Stimulated activated CD4-positive, alpha-beta T cell treated with anti-CD3 and anti-CD28 coated beads, Interleukin-15, amount 100 ng/mL, for 24 hours (primary cell): ENCODE results near the gene CSNK1E.

ENCODE experiments used
- DNase-seq: peaks from one replicate; pipeline ENCODE4 v3.0.0-alpha.2; 2020

CSNK1E gene

DNA sequence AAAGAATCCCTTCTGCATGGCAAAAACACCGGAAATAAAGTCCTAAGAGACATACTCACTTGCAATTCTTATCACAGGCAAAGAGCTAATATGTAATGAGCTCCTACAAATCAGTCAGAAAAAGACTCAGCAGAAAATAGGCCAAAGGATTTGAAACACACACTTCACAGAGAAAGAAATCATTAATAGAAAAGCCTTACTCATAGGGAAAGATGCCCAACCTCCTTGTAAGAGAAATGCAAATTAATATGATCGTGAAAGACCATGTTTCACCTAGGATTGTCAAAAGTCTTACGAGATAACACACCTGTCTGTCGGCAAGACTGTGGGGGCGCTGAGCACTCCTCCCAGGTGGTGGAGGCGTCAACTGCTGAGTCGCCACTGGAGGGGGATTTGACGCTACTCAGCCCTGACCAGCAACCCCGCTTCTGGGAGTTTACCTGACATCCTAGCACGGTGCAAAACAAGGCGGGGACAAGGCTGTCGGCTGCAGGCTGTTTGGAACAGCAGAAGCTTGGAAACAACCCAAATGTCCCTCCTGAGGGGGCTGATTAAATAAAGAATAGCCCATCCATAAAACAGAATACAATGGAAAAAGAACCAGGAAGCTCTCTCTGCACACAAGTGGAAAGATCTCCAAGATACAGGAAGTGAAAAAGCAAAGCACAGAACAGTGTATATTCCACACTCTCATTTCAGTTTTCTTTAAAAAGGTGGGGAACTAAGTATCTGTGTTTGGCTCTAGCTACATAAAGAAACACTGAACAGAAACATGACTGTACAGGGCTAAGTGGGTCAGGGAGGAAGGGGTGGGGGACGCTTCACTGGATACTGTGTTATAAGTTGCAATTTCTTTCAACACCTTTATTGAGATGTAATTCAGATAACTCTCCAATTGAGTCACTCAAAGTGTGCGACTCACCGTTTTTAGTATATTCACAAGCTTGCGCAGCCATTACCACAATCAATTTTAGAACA is 11.5 kb downstream of the CSNK1E start:
- peak; percentile 49 for DNase-seq

DNA sequence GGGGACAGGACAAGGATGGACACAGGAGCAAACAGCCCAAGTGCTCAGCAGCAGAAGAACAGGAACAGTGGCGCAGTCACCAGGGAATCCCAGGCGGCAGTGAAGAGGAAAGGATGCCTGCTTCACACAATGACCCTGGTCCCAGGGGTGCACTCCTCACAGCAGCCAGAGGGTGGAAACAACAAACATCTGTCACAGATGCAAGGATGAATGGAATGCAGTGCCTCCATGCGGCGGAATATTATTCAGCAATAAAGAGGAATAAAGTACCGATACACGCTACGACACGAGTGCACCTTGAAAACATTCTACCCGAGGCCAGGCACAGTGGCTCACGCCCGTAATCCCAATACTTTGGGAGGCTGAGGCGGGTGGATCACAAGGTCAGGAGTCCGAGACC is 12.7 kb downstream of the CSNK1E start:
- no peak for DNase-seq

- no peak for DNase-seq
Measured at GRCh38 chr22:38303974-38304373, 13.3 kb downstream of the CSNK1E start.

DNA sequence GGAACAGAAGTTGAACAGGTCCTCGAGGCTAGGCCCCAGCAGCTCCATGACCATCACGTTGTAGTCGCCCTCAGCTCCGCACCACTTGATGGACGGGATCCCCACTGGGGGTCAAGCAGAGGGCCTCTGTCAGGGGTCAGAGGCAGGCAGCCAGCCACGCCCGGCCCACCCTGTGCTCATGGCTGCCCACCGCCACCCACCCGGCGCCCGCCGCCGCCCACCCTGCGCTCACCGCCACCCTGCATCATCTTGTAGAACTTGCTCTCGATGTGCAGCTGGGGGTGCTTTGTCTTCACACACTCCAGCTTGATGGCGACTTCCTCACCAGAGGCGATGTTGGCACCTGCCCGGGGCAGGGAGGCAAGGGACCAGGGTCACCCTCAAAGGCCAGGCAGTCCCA is 14.3 kb downstream of the CSNK1E start:
- DNase-seq, result no peak

GRCh38 chr22:38300946-38301345 is 16.3 kb downstream of the CSNK1E start:
- no peak for DNase-seq

DNA sequence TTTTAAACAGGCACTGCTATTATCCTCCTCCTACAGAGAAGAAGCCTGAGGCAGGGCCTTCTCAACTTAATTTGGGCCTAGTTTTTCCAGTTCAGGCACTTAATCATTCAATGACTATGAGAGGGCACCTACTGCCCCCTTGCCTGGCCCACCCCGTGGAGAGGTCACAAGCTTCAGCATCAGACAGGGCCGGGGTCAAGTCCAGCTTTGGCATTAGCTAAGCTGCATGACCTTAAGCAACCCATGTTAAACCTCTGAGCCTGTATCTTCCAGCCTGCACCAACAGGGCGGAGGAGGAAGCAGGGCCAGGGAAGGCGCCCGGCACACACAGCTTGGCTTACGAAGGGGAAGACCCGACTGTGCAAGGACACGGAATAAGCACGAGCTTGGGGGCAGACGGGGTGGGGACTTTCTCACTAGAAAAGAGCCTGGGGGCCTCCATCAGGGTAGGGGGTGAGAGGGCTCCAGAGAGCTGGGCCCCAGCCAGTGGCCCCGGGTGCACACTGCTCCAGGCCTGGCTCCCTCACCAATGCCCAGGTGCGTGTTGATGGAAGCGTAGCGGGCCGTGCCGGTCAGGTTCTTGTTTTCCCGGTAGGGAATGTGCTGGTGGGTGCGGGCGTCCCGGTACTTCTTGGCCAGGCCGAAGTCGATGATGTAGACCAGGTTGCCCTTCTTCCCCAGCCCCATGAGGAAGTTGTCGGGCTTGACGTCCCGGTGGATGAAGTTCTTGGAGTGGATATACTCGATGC is 16.9 kb downstream of the CSNK1E start:
- DNase-seq, result no peak

GRCh38 chr22:38299770-38300102 is 17.5 kb downstream of the CSNK1E start:
- DNase-seq, result no peak

DNA sequence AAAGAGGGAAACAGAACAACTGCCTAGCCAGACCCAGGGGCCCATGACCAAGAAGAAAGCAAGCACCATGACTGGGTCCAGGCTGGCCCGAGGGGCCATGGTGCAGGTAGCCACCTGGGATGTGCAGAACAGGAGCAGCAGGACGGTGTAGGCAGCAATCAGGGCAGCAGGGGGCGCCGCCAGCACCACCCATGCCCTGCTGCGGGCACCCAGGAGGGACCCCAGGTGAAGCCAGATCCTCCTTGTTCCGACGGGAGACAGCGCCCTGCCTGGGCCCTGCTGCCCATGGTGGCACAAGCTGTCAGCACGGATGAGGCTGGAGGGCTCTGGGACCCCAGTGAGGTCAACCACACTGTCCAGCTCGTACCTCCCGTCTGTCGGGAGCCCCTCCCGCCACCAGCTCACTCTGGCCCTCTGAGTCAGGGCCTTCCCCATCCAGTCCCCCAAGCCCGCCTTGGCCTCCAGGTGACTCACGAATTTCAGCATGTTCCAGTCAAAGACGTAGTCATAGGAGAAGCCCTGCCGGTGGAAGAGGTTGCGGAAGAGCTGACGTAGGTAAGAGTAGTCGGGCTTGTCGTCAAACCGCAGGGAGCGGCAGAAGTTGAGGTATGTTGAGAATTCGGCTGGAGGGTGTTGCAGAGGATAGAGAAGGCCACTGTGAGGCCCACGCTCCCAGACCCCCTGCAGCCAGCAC is 18.8 kb downstream of the CSNK1E start:
- DNase-seq, result peak; percentile 55

DNA sequence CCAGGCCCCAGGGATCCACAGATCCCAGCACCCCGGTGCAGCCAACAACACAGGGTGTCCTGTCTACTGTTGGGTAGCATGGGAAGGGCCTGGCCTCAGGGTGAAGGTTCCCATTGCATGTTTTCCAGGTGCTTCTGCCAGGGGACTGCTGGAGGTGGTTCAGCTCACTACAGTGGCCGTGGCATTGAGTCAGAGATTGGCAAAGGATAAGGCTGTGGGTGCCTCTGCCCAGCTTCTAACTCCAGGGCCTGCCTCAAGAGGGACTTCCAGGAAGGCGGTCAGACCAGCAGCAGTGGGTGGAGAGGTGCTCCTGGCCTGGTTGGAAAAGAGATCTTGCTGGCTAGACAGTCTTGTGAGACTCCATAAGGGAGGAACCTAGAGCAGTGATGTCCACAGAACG is 20.9 kb downstream of the CSNK1E start:
- no peak for DNase-seq

GRCh38 chr22:38295863-38296262 is 21.4 kb downstream of the CSNK1E start:
- no peak for DNase-seq

DNA sequence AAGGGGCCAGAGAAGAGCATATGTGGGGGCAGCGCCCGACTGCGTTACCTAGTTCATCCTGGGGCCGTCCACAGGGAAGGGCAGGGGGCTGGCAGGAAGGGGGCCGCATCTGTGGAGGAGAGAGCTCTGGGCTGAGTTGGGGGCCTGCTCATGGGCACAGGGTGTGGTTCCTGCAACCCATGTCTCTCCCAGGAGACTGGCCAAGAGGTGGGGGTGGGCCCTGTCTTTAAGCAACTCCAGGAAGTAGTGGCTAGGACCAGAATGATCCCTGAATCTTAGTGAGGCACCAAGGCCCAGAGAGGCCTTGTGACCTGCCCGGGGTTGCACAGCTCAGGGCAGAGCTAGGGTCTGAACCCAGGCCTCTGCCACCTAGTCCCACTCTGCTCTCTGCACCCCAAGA is 21.9 kb downstream of the CSNK1E start:
- no peak for DNase-seq

- no peak for DNase-seq
Measured at GRCh38 chr22:38294193-38294592, 23.0 kb downstream of the CSNK1E start.

DNA sequence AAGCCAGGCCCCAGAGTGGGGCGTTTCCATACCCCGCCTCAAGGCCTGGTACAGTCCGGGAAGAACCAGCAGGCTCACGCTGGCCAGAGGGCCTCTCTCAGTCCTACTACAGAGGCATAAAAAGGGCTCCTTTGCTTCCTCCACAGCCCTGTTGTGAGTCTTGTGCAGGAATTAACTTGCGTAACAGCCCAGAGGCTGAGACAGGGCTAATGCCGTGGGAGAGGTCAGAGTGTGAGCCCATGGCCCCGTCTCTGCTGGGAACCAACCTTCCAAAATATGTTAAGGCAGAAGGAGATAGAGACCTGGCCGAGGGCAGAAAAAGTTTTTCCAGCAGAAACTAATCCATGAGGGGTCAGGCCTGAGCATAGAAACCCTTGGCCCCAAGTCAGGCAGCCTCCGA is 24.5 kb downstream of the CSNK1E start:
- DNase-seq, result no peak

GRCh38 chr22:38291201-38291777 is 25.9 kb downstream of the CSNK1E start:
- no peak for DNase-seq

- no peak for DNase-seq
Measured at GRCh38 chr22:38290347-38290746, 26.9 kb downstream of the CSNK1E start.

DNA sequence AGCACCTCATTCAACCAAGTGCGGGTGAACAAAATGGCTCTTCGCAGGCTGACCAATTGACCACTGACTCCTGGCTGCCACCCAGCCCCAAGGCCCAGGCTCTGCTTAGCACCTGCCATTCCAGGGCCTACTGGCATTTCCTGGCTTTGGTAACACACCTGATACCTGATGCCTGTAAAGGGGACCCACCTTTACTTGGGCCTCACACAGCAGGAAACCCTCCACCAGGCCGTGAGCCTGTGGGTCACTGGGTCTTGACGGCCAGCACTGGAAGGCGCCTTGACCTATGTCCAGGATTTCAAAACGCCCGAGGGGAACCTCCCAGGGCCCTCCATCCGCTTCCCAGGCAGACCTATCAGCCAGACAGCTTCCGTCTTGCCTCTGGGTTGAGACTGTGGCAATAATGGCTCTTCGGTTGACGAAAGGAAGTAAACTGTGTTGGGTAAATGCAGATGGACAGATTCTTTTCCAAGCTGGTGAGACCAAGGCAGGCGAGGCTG is 27.6 kb downstream of the CSNK1E start:
- DNase-seq, result no peak

DNA sequence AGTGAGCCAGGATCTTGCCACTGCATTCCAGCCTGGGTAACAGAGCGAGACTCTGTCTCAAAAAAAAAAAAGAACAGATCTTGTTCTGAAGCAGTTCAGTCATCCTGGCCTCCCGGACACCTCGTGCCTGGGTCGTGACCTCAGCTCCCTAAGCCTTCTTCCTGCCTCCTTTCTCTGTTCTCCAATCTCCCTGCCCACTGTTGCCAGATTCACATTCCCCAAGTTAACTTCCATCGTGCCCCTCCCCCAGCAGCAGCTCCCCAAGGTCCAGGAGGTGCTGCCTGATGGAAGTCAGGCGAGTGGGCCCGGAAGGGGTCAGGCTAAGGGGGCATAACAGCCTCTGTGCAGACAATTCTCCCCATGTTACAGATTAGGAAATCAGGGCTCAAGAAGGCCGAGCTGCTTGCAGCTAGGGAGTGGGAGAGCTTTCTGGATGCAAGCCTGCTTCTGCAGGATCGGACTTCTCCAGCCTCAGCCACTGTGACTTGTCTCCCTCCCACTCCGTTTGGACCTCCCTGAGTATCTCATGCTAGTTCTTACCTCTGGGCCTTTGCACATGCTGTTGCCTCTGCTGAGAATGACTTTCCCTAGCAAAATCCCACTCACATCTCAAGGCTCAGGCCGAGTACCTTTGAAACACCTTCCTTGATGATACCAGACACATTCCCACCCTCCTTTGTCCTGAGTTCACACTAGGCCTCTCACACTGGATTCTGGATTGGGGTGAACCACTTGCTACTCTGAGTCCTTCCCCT is 30.1 kb downstream of the CSNK1E start:
- DNase-seq, result no peak

DNA sequence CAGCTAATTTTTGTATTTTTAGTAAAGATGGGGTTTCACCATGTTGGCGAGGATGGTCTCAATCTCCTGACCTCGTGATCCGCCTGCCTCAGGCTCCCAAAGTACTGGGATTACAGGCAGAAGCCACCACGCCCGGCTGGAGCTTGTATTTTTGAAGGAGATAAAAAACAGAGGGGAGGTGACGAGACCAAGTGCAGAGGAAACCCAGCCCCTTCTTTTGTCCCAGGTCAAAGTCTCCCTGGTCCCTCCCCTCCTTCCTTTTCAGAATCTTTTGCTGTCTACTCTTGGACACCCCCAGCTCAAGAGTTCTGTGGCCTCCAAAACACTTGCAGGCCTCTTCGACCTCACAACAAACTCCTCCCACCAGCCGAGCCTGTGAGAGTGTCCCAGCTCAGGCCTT is 32.2 kb downstream of the CSNK1E start:
- no peak for DNase-seq

- DNase-seq, result no peak
Measured at GRCh38 chr22:38284042-38284402, 33.2 kb downstream of the CSNK1E start.

DNA sequence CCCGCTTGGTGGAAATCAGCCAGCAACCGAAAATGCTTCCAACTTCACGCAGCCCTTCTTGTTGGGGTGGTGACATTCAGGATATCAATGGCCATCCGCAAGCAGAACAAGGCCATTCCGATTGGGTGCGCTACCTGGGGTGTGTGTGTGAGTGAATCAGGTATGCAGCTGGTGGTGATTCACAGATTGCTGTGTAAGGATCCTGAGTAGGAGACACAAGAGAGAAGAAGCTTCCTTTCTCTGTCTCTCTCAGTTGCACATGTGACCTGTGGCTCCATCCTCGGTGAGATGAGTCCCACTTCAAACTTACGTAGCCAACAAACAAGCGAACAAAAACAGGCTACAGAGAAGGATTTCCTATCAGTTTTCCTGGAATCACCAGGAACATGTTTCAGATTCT is 34.8 kb downstream of the CSNK1E start:
- DNase-seq, result no peak

DNA sequence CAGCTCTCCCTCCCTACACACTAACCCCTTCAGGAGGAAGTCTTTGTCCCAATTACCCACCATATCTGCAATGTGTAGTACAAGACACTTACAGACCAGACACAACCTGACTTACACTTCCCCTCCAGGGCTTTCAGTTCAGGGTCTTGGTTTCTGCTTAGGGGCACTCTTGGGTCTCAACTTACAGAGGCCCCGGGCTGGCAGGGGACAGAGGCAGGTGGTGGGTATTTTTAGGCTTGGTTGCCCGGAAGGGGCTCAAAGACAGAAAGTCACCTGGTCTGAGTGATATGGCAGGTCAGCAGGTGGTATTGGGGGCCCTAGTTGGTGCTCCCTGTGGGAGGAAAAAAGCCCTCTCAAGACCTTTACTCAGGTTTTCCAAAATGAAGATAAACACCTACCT is 41.1 kb downstream of the CSNK1E start:
- no peak for DNase-seq

- DNase-seq, result no peak
Measured at GRCh38 chr22:38273135-38273826, 44.0 kb downstream of the CSNK1E start.
